HUES64 (cell line): ENCODE results near the gene CAMKK2.
"Not testable (repeated sequence)": the region's sequence is repeated elsewhere in the genome, so short reads cannot be mapped to it uniquely, and the experiment has no call there.

Experiments used
- H3K27ac ChIP-seq: 2 replicates; pipeline ENCODE4 v1.7.0; 2013; ENCODE audit warnings: low read depth, low read length, inconsistent platforms
- H3K27me3 ChIP-seq: 2 replicates; pipeline ENCODE4 v1.6.1; 2013; ENCODE audit warnings: mild to moderate bottlenecking, low read length; ENCODE audit not compliant: insufficient read depth
- H3K36me3 ChIP-seq: 2 replicates; pipeline ENCODE4 v1.6.1; 2013; ENCODE audit warnings: mild to moderate bottlenecking, low read length; ENCODE audit not compliant: insufficient read depth
- H3K4me1 ChIP-seq: 2 replicates; pipeline ENCODE4 v1.6.1; 2013; ENCODE audit warnings: mild to moderate bottlenecking, low read length, moderate library complexity; ENCODE audit not compliant: insufficient read depth
- H3K4me3 ChIP-seq: 2 replicates; pipeline ENCODE4 v1.5.1; 2013; ENCODE audit warnings: mild to moderate bottlenecking, low read length, moderate library complexity
- H3K9ac ChIP-seq: 2 replicates; pipeline ENCODE4 v1.6.1; 2013; ENCODE audit warnings: mild to moderate bottlenecking, low read depth, low read length
- H3K9me3 ChIP-seq: 2 replicates; pipeline ENCODE4 v1.6.1; 2013; ENCODE audit warnings: low read depth, low read length; ENCODE audit not compliant: insufficient read depth
- WGBS: fragments of 150-250, 120-280 bp; methylation state at CpG from one replicate; pipeline ENCODE4 v1.1.7; 2013; ENCODE audit warnings: missing lambda C conversion rate; 5-methylcytosine and 5-hydroxymethylcytosine counted together

CAMKK2 gene

GRCh38 chr12:121298411-121298810, 1.9 kb upstream of the CAMKK2 start:
- 94% methylated on average over 13 of the region's 13 CpGs for WGBS
- H3K9me3 ChIP-seq, H3K4me1 ChIP-seq, H3K27ac ChIP-seq, H3K36me3 ChIP-seq, H3K9ac ChIP-seq, H3K4me3 ChIP-seq, H3K27me3 ChIP-seq: not testable (repeated sequence)

- 6% methylated on average over 21 of the region's 21 CpGs for WGBS
- H3K27ac ChIP-seq: peak overlapping the region; percentile 71; the same call in 1 of the 2 replicates
- H3K27me3 ChIP-seq: no peaks in the 10 kb centered on the region
- H3K4me1 ChIP-seq: peaks cover 4% of the 10 kb centered on the region; the same call in 1 of the 2 replicates
- H3K36me3 ChIP-seq: peaks cover 3% of the 10 kb centered on the region; the same call in 1 of the 2 replicates
- peak overlapping the region; percentile 70 for H3K9ac ChIP-seq
- no peaks in the 10 kb centered on the region for H3K9me3 ChIP-seq
- H3K4me3 ChIP-seq: peak overlapping the region; percentile 70
Observed at GRCh38 chr12:121297435-121297991, 1.0 kb upstream of the CAMKK2 start.

GRCh38 chr12:121295746-121296617, 527 bp downstream of the CAMKK2 start:
- peak overlapping the region; percentile 18; the same call in 1 of the 2 replicates for H3K27ac ChIP-seq
- under 1% methylated on average over 55 of the region's 55 CpGs for WGBS
- peak overlapping the region; percentile 88 for H3K9ac ChIP-seq
- no peaks in the 10 kb centered on the region for H3K9me3 ChIP-seq
- peaks cover 8% of the 10 kb centered on the region; the same call in 1 of the 2 replicates for H3K36me3 ChIP-seq
- peaks cover 4% of the 10 kb centered on the region; the same call in 1 of the 2 replicates for H3K4me1 ChIP-seq
- no peaks in the 10 kb centered on the region for H3K27me3 ChIP-seq
- peak overlapping the region; percentile 85 for H3K4me3 ChIP-seq

GRCh38 chr12:121295116-121295745, 1.3 kb downstream of the CAMKK2 start:
- no peaks in the 10 kb centered on the region for H3K27me3 ChIP-seq
- H3K4me3 ChIP-seq: peak overlapping the region; percentile 85
- H3K9me3 ChIP-seq: no peaks in the 10 kb centered on the region
- WGBS: 22% methylated on average over 5 of the region's 7 CpGs
- peaks cover 4% of the 10 kb centered on the region; the same call in 1 of the 2 replicates for H3K4me1 ChIP-seq
- peak overlapping the region; percentile 88; the same call in 1 of the 2 replicates for H3K9ac ChIP-seq
- no peak overlapping the region for H3K27ac ChIP-seq
- peaks cover 8% of the 10 kb centered on the region; the same call in 1 of the 2 replicates for H3K36me3 ChIP-seq

DNA sequence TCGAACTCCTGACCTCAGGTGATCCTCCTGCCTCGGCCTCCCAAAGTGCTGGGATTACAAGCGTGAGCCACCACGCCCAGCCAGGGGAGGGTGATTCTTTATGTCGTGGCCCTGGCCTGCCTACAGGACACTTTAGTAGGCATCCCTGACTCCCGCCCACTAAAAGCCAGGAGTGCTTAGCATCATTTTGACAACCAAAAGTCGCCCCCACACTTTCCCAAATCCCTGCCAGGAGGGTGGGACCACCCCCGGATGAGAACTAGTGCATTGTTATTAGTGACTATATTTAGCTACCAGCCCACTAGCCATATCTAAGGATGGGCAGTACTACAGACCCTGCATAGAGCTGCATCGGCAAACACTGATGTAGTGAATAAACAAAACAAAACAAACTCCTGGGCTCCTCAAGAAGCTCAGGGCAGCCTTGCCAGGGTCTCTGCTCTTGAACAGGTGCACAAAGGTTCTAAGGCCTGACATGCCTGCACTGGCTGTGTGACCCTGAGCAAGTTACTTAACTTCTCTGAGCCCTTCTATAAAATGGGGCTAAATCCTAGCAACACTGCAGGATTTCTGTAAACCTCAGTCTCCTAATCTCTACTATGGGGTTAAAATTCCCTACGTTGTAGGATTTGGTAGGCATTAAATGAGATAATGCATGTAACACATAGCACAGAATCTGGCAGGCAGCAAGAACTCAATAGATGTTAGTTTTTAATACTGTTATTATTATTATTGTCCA, 2.2 kb downstream of the CAMKK2 start:
- H3K4me1 ChIP-seq: peaks cover 4% of the 10 kb centered on the region; the same call in 1 of the 2 replicates
- H3K27me3 ChIP-seq: no peaks in the 10 kb centered on the region
- peaks cover 8% of the 10 kb centered on the region; the same call in 1 of the 2 replicates for H3K36me3 ChIP-seq
- H3K9me3 ChIP-seq: no peaks in the 10 kb centered on the region
- H3K27ac ChIP-seq: no peak overlapping the region
- 90% methylated on average over 9 of the region's 10 CpGs for WGBS
- no peak overlapping the region for H3K4me3 ChIP-seq
- no peak overlapping the region for H3K9ac ChIP-seq

- no peaks in the 10 kb centered on the region for H3K9me3 ChIP-seq
- 95% methylated on average over 4 of the region's 4 CpGs for WGBS
- no peaks in the 10 kb centered on the region for H3K27me3 ChIP-seq
- H3K27ac ChIP-seq: no peak overlapping the region
- H3K4me1 ChIP-seq: peaks cover 10% of the 10 kb centered on the region
- H3K4me3 ChIP-seq: no peak overlapping the region
- peaks cover 8% of the 10 kb centered on the region; the same call in 1 of the 2 replicates for H3K36me3 ChIP-seq
- H3K9ac ChIP-seq: no peak overlapping the region
Observed at GRCh38 chr12:121293603-121294002, 2.9 kb downstream of the CAMKK2 start.

DNA sequence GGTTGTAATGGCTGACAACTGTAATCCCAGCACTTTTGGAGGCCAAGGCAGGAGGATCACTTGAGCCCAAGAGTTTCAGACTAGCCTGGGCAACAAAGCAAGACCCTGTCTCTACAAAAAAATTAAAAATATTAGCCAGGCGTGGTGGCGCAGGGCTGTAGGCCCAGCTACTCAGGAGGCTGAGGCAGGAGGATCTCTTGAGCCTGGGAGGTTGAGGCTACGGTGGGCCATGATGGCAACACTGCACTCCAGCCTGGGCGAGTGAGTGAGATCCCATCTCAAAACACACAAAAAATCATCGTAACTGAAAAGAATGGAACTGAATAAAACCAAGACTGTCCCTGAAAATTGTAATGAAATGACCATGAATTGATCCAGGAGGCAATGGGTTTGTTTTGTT, 6.1 kb downstream of the CAMKK2 start:
- WGBS: 95% methylated on average over 5 of the region's 5 CpGs
- peaks cover 8% of the 10 kb centered on the region; the same call in 1 of the 2 replicates for H3K36me3 ChIP-seq
- H3K27ac ChIP-seq: no peak overlapping the region
- no peak overlapping the region for H3K4me3 ChIP-seq
- peaks cover 16% of the 10 kb centered on the region for H3K4me1 ChIP-seq
- H3K27me3 ChIP-seq: no peaks in the 10 kb centered on the region
- no peaks in the 10 kb centered on the region for H3K9me3 ChIP-seq
- H3K9ac ChIP-seq: no peak overlapping the region

DNA sequence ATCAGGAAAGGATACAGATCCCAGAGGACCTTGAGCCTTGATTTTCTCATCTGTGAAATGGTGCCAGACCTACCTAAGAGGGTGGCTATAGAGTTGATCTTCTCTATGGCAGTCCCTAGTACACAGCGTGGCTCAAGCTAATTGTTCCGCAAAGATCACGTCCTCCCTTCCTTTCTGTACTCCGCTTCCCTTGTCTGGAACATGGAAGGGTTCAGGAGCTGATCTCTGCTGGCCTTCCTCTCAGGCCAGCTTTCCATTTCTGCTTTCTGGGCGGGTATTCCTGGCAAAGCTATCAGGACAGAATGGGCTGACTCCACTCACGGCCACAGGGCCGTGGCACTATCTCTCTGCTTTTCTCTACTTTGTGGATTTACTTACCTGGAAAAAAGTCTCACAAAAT, 6.5 kb downstream of the CAMKK2 start:
- WGBS: 94% methylated on average over 7 of the region's 7 CpGs
- H3K9ac ChIP-seq: no peak overlapping the region
- no peak overlapping the region for H3K4me3 ChIP-seq
- H3K9me3 ChIP-seq: no peaks in the 10 kb centered on the region
- H3K36me3 ChIP-seq: peaks cover 8% of the 10 kb centered on the region; the same call in 1 of the 2 replicates
- peaks cover 12% of the 10 kb centered on the region for H3K4me1 ChIP-seq
- no peak overlapping the region for H3K27ac ChIP-seq
- no peaks in the 10 kb centered on the region for H3K27me3 ChIP-seq

DNA sequence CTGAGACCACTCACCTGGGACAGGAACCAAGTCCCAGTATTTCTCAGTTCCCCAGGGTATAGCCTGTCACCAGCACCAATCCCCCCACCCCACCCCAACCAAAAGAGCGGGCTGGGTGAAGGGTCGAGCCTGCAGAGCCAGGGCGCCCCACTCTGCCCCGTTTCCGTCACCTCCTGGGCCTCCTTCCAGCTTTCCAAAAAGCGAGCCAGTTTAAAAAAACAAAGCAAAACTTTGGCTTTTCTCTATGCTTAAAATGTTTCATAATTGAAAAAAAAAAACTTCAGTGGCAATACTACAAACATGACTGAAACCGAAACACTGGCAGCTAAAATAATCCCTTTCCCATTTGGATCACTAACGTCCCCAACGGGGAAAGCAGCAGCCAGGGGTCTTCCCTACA, 7.5 kb downstream of the CAMKK2 start:
- no peak overlapping the region for H3K4me3 ChIP-seq
- H3K4me1 ChIP-seq: peaks cover 12% of the 10 kb centered on the region
- 87% methylated on average over 9 of the region's 9 CpGs for WGBS
- H3K9me3 ChIP-seq: no peaks in the 10 kb centered on the region
- no peak overlapping the region for H3K9ac ChIP-seq
- no peak overlapping the region for H3K27ac ChIP-seq
- no peaks in the 10 kb centered on the region for H3K27me3 ChIP-seq
- H3K36me3 ChIP-seq: peaks cover 8% of the 10 kb centered on the region; the same call in 1 of the 2 replicates

- Histone ChIP-seq H3K36me3 (peaks cover 8% of the 10 kb centered on the region; the same call in 1 of the 2 replicates), H3K9me3 (no peaks in the 10 kb centered on the region), H3K9ac (peak overlapping the region; percentile 36; the same call in 1 of the 2 replicates), H3K27ac (no peak overlapping the region; the same call in 1 of the 2 replicates), H3K4me3 (no peak overlapping the region), H3K4me1 (peaks cover 12% of the 10 kb centered on the region), H3K27me3 (no peaks in the 10 kb centered on the region)
- 59% methylated on average over 10 of the region's 10 CpGs for WGBS
Observed at GRCh38 chr12:121288158-121288845, 8.2 kb downstream of the CAMKK2 start.
